H1 (cell line): ENCODE data around the gene MBP. TPM values are rescaled to one million over a fixed set of nuclear protein-coding genes. Genes with fewer than 3 reads are reported as not detected.

ENCODE experiments used
- CTCF ChIA-PET: fragments of 300-600 bp; sonication (Branson Sonifier 250); formaldehyde crosslinking; loops from one replicate; lab custom pipeline; 2021; ENCODE audit not compliant: partially characterized antibody; lab: Charles Lee
- POLR2A ChIA-PET: fragments of 300-600 bp; sonication (Branson Sonifier 250); formaldehyde crosslinking; loops from one replicate; lab custom pipeline; 2021; ENCODE audit warnings: inconsistent platforms; ENCODE audit not compliant: partially characterized antibody; lab: Charles Lee
- DNase-seq, 2 experiments: peaks; one replicate each; pipeline versions ENCODE4 v3.0.0 to v3.0.0-alpha.2; 2010 to 2022; ENCODE audit warnings: low spot score in 2 of 2, low read depth in 1 of 2, mixed read lengths in 1 of 2
- FAIRE-seq: peaks from 2 replicates; lab custom pipeline; 2011; peaks lifted over from hg19 to GRCh38; lab: Jason Lieb, UNC
- H2AFZ ChIP-seq: 2 replicates; pipeline ENCODE4 v1.8.1; 2012; ENCODE audit warnings: low read length, inconsistent platforms
- H2AK5ac ChIP-seq: 2 replicates; pipeline ENCODE4 v1.6.1; 2013; ENCODE audit warnings: low read depth, low read length
- H2BK120ac ChIP-seq: replicated peaks from 2 replicates; pipeline ENCODE3; 2013; ENCODE audit warnings: low read depth, low read length, inconsistent platforms
- H2BK12ac ChIP-seq: 2 replicates; pipeline ENCODE4 v1.6.1; 2013; ENCODE audit warnings: low read depth, low read length
- H2BK15ac ChIP-seq: 2 replicates; pipeline ENCODE4 v1.6.1; 2013; ENCODE audit warnings: low read length
- H2BK20ac ChIP-seq: 2 replicates; pipeline ENCODE4 v1.6.1; 2013; ENCODE audit warnings: low read length
- H2BK5ac ChIP-seq: 2 replicates; pipeline ENCODE4 v1.6.1; 2013; ENCODE audit warnings: low read depth, low read length
- H3K14ac ChIP-seq: 2 replicates; pipeline ENCODE4 v1.6.1; 2013; ENCODE audit warnings: inconsistent platforms; ENCODE audit not compliant: insufficient read length
- H3K18ac ChIP-seq: 2 replicates; pipeline ENCODE4 v1.6.1; 2013; ENCODE audit warnings: low read length; ENCODE audit errors: extremely low read depth
- H3K23ac ChIP-seq: 2 replicates; pipeline ENCODE4 v1.6.1; 2013; ENCODE audit warnings: inconsistent platforms; ENCODE audit not compliant: insufficient read length
- H3K23me2 ChIP-seq: 2 replicates; pipeline ENCODE4 v1.6.1; 2013; ENCODE audit warnings: low read depth, low read length
- H3K27ac ChIP-seq: 2 replicates; pipeline ENCODE4 v1.6.1; 2011; ENCODE audit warnings: low read depth, low read length, inconsistent platforms
- H3K27me3 ChIP-seq, 4 experiments: replicated peaks in 1 of 4; 1 replicate in 1 of 4; 2 replicates in 3 of 4; pipeline versions ENCODE4 v1.6.1 to v1.8.1; 2011 to 2013; ENCODE audit warnings: low read length in 3 of 4, mild to moderate bottlenecking in 3 of 4, inconsistent platforms in 2 of 4, mixed read lengths in 2 of 4, moderate library complexity in 1 of 4; ENCODE audit not compliant: control insufficient read depth in 3 of 4, insufficient read depth in 3 of 4; ENCODE audit errors: extremely low read depth in 1 of 4
- H3K36me3 ChIP-seq, 4 experiments: 2 replicates each; pipeline versions ENCODE4 v1.6.1 to v1.8.1; 2011 to 2013; ENCODE audit warnings: mild to moderate bottlenecking in 4 of 4, low read length in 3 of 4, moderate library complexity in 2 of 4, control low read depth in 1 of 4, inconsistent platforms in 1 of 4; ENCODE audit not compliant: insufficient read depth in 4 of 4, control insufficient read depth in 2 of 4
- H3K4ac ChIP-seq: replicated peaks from 2 replicates; pipeline ENCODE3; 2013; ENCODE audit warnings: low read length, low read depth, mixed read lengths, inconsistent platforms; ENCODE audit not compliant: insufficient read length
- H3K4me1 ChIP-seq, 4 experiments: replicated peaks in 1 of 4; 1 replicate in 1 of 4; 2 replicates in 3 of 4; pipeline versions ENCODE4 v1.6.1 to v1.8.1; 2011 to 2013; ENCODE audit warnings: low read length in 3 of 4, inconsistent platforms in 2 of 4, mixed read lengths in 1 of 4; ENCODE audit not compliant: insufficient read depth in 4 of 4, control insufficient read depth in 3 of 4
- H3K4me2 ChIP-seq, 2 experiments: 2 replicates each; pipeline versions ENCODE4 v1.6.1 to v1.8.1; 2011 to 2013; ENCODE audit warnings: low read depth in 2 of 2, low read length in 2 of 2, control low read depth in 1 of 2, inconsistent platforms in 1 of 2, mild to moderate bottlenecking in 1 of 2; ENCODE audit not compliant: insufficient read depth in 1 of 2
- H3K4me3 ChIP-seq, 4 experiments: fragments of 200-600, 300-600 bp in 1 of 4; sonication (generic), shearing (Covaris generic), sonication (Bioruptor Twin) in 1 of 4; 2 replicates each; pipeline versions ENCODE4 v1.5.1 to v1.8.1; 2011 to 2016; ENCODE audit warnings: low read length in 4 of 4, low read depth in 3 of 4, control low read depth in 2 of 4, inconsistent platforms in 2 of 4, mild to moderate bottlenecking in 2 of 4, mixed read lengths in 1 of 4, moderate library complexity in 1 of 4; ENCODE audit not compliant: insufficient read depth in 2 of 4; ENCODE audit errors: extremely low read depth in 1 of 4
- H3K56ac ChIP-seq: replicated peaks from 2 replicates; pipeline ENCODE3; 2013; ENCODE audit warnings: low read depth, mild to moderate bottlenecking, mixed read lengths, low read length, inconsistent platforms; ENCODE audit not compliant: insufficient read length
- H3K79me1 ChIP-seq: 2 replicates; pipeline ENCODE4 v1.6.1; 2013; ENCODE audit warnings: low read depth, low read length, control low read depth
- H3K79me2 ChIP-seq, 2 experiments: 2 replicates each; pipeline versions ENCODE4 v1.6.1 to v1.8.1; 2012 to 2013; ENCODE audit warnings: low read length in 2 of 2, mild to moderate bottlenecking in 2 of 2, inconsistent platforms in 1 of 2; ENCODE audit not compliant: insufficient read depth in 2 of 2, control insufficient read depth in 1 of 2
- H3K9ac ChIP-seq, 4 experiments: replicated peaks in 1 of 4; 1 replicate in 1 of 4; 2 replicates in 3 of 4; pipeline versions ENCODE4 v1.6.1 to v1.8.1; 2011 to 2013; ENCODE audit warnings: low read depth in 3 of 4, low read length in 3 of 4, control low read depth in 2 of 4, mild to moderate bottlenecking in 2 of 4, moderate library complexity in 2 of 4, inconsistent platforms in 1 of 4; ENCODE audit errors: extremely low read depth in 1 of 4
- H3K9me3 ChIP-seq, 2 experiments: 2 replicates each; pipeline versions ENCODE4 v1.6.1 to v1.8.1; 2012 to 2013; ENCODE audit warnings: mild to moderate bottlenecking in 2 of 2, moderate library complexity in 2 of 2, control low read depth in 1 of 2, inconsistent platforms in 1 of 2, low read depth in 1 of 2, low read length in 1 of 2, mixed read lengths in 1 of 2; ENCODE audit not compliant: insufficient read depth in 2 of 2
- H4K20me1 ChIP-seq, 2 experiments: replicated peaks in 1 of 2; 2 replicates each; pipeline versions ENCODE3 to v1.8.1; 2011 to 2013; ENCODE audit warnings: inconsistent platforms in 2 of 2, low read length in 2 of 2, mild to moderate bottlenecking in 1 of 2; ENCODE audit not compliant: insufficient read depth in 2 of 2, control insufficient read depth in 1 of 2
- H4K5ac ChIP-seq: 2 replicates; pipeline ENCODE4 v1.6.1; 2013; ENCODE audit warnings: low read length, low read depth, mixed read lengths, inconsistent platforms; ENCODE audit not compliant: insufficient read length
- H4K8ac ChIP-seq: 2 replicates; pipeline ENCODE4 v1.8.0; 2013; ENCODE audit warnings: mild to moderate bottlenecking, moderate library complexity, low read length, inconsistent platforms; ENCODE audit not compliant: insufficient read depth; ENCODE audit errors: extremely low read depth
- H4K91ac ChIP-seq: replicated peaks from 2 replicates; pipeline ENCODE3; 2013; ENCODE audit warnings: low read length, mixed read lengths, inconsistent platforms; ENCODE audit not compliant: insufficient read length
- BACH1 ChIP-seq: IDR thresholded peaks from 2 replicates; pipeline ENCODE4 v1.6.1; 2012; ENCODE audit warnings: low read length, improper control_type of control experiment
- CBX5 ChIP-seq: fragments of 300-800, 300-1000 bp; sonication (generic); IDR thresholded peaks from 2 replicates; pipeline ENCODE4 v1.7.1; 2016; ENCODE audit warnings: antibody characterized with exemption, low read length, low read depth
- CREB1 ChIP-seq: IDR thresholded peaks from 2 replicates; pipeline ENCODE4 v1.6.1; 2012; ENCODE audit warnings: inconsistent platforms
- EP300 ChIP-seq, 2 experiments: IDR thresholded peaks; 1 replicate in 1 of 2; 2 replicates in 1 of 2; pipeline ENCODE4 v1.6.1; 2011 to 2012; ENCODE audit warnings: low read depth in 2 of 2, low read length in 2 of 2, mild to moderate bottlenecking in 2 of 2, borderline replicate concordance in 1 of 2, inconsistent platforms in 1 of 2, moderate library complexity in 1 of 2
- JUN ChIP-seq: IDR thresholded peaks from 2 replicates; pipeline ENCODE4 v1.6.1; 2011; ENCODE audit warnings: low read depth, mild to moderate bottlenecking, improper control_type of control experiment, low read length
- NANOG ChIP-seq: IDR thresholded peaks from 2 replicates; pipeline ENCODE4 v1.6.1; 2011; ENCODE audit warnings: low read length, low read depth, mild to moderate bottlenecking, inconsistent platforms; ENCODE audit not compliant: insufficient read depth, poor library complexity, severe bottlenecking
- PHF8 ChIP-seq: fragments of 200-600 bp; sonication (generic); conservative IDR thresholded peaks from 2 replicates; pipeline ENCODE4 v1.7.1; 2012; ENCODE audit warnings: low read depth, mild to moderate bottlenecking, inconsistent platforms, low read length, moderate library complexity
- RAD21 ChIP-seq, 2 experiments: IDR thresholded peaks in 1 of 2; conservative IDR thresholded peaks in 1 of 2; 2 replicates each; pipeline ENCODE4 v1.6.1; 2011; ENCODE audit warnings: low read depth in 2 of 2, low read length in 2 of 2, improper control_type of control experiment in 1 of 2, inconsistent platforms in 1 of 2, mild to moderate bottlenecking in 1 of 2, moderate library complexity in 1 of 2
- RXRA ChIP-seq: IDR thresholded peaks from 2 replicates; pipeline ENCODE4 v1.6.1; 2011; ENCODE audit warnings: low read depth, mild to moderate bottlenecking, low read length, moderate library complexity; ENCODE audit not compliant: insufficient read depth
- SP4 ChIP-seq: IDR thresholded peaks from 2 replicates; pipeline ENCODE4 v1.6.1; 2012; ENCODE audit warnings: low read length, inconsistent platforms
- TAF1 ChIP-seq: IDR thresholded peaks from 2 replicates; pipeline ENCODE4 v1.6.1; 2011; ENCODE audit warnings: mild to moderate bottlenecking, low read depth, low read length
- TBP ChIP-seq: IDR thresholded peaks from 2 replicates; pipeline ENCODE4 v1.6.1; 2011; ENCODE audit warnings: low read depth, low read length, improper control_type of control experiment
- WGBS, 2 experiments: shearing (Covaris generic) in 1 of 2; methylation state at CpG; one replicate each; pipeline versions ENCODE4 v1.1.6 to v1.1.7; 2013 to 2015; ENCODE audit warnings: low lambda C conversion rate in 2 of 2, mixed read lengths in 2 of 2, inconsistent platforms in 1 of 2, low coverage in 1 of 2, missing lambda C conversion rate in 1 of 2; ENCODE audit not compliant: insufficient replicate concordance in 2 of 2, insufficient coverage in 1 of 2, insufficient read length in 1 of 2; ENCODE audit errors: extremely low coverage in 1 of 2, missing lambda C conversion rate in 1 of 2; 5-methylcytosine and 5-hydroxymethylcytosine counted together
- polyA plus RNA-seq, 7 experiments: library from polyadenylated mRNA; depleted of rRNA in 3 of 7; stranded (reverse) in 5 of 7; unstranded in 2 of 7; fragments of >200 nt in 5 of 7; fragments of 200-250 nt in 2 of 7; gene quantifications; 1 replicate in 5 of 7; 2 replicates in 1 of 7; 4 replicates in 1 of 7; pipeline versions ENCODE4 v1.2.1 to v1.2.3, GENCODE V29; 2011 to 2013; ENCODE audit warnings: missing spikeins in 2 of 7, mixed read lengths in 2 of 7
- total RNA-seq: library from RNA; stranded (reverse); fragmentation: NEBNext Ultra II Directional; extraction: Animal tissue kit (Norgen Biotek cat#: 25700); gene quantifications from 2 replicates; pipeline ENCODE4 v1.2.1, GENCODE V29; 2021

The MBP gene
- total and polyA plus RNA-seq, 2 of the 8 experiments (the other 6 are each of a cell fraction or from before 2014, with no cell fraction given), result 7.7 to 19.2 TPM

DNA sequence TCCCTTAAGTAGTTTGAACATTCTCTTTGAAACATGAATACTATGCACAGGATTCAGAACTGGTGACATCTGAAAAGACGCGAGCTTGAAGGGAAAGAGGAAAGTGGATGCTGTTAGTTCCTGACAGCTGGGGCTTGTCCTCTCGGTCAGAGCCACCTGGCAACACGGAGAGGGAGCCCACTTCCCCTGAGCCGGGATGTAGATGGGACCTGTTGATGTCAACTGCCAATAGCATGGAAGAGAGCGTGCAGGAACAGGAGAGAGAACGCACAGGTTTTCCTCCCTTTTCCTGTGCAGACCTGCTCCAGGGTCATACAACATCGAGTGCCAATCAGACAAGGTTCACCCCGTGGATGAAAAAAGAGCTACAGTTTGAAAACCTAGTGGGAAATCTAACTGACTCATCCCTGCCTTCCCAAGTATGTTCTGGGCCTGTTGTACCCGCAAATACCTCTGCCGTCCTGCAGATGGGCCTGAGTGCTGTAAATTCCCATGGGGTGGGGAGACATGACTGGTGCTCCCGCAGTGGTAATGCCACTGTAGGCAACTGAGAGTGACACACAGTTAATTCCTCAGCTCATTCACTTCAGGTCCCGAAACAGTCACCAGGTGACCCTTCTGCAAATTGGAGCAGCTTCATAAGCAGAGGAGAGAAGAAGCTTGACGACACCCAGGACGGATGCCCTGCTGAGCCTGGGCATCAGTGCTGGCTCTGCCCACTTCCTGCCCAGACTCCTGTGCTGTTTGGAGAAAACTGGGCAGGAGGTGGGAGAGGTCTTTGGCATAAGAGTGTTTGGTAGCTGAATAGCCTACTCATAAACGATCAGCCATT is 13.9 kb upstream of the MBP start:
- Histone ChIP-seq H3K18ac (no peak overlapping the region), H3K27me3 (no peaks in the 10 kb centered on the region), H2BK15ac (no peak overlapping the region), H3K56ac (no peak overlapping the region), H4K20me1 (no peaks in the 10 kb centered on the region), H3K9ac (no peak overlapping the region), H3K79me2 (no peaks in the 10 kb centered on the region), H3K23me2 (no peaks in the 10 kb centered on the region), H4K8ac (no peak overlapping the region), H3K79me1 (no peaks in the 10 kb centered on the region), H3K9me3 (peaks cover 23% of the 10 kb centered on the region in 2 experiments), H2BK20ac (no peak overlapping the region), H3K27ac (no peak overlapping the region), H2BK5ac (no peak overlapping the region), H2AK5ac (no peak overlapping the region), H3K36me3 (no peaks in the 10 kb centered on the region), H3K23ac (no peak overlapping the region), H3K4me2 (no peak overlapping the region), H4K5ac (no peak overlapping the region), H3K4ac (no peak overlapping the region), H2BK12ac (no peak overlapping the region), H4K91ac (no peak overlapping the region), H2AFZ (no peak overlapping the region), H3K4me3 (no peak overlapping the region), H2BK120ac (no peak overlapping the region), H3K14ac (no peak overlapping the region), H3K4me1 (no peaks in the 10 kb centered on the region)
- ChIA-PET CTCF (interaction anchor here (1.0 to 1.3 kb wide), 3 partner anchors 8 to 51 kb away, joined by 3 to 4 read pairs (median 4); no protein-coding TSS in a partner anchor), POLR2A (interaction anchor here (1.3 kb wide), 1 partner anchor 23 kb away, joined by 3 read pairs; no protein-coding TSS in a partner anchor)
- 83% methylated on average over 16 of the region's 16 CpGs; no CpG with 5 or more reads in 1 of the 2 experiments for WGBS, 2 experiments
- FAIRE-seq (no peak), DNase-seq (no peak)
- TF ChIP-seq CREB1, result no peak
- TF ChIP-seq RAD21 (IDR thresholded peaks at IDR 0.05 in 1 of 2, conservative IDR thresholded peaks at IDR 0.05 in 1 of 2; ENCODE audit: low read depth in 2 of 2, low read length in 2 of 2), result no peak
- TF ChIP-seq BACH1, result no peak
- TF ChIP-seq TBP, result no peak
- TF ChIP-seq JUN, result no peak
- no peak for TF ChIP-seq CBX5
- no peak for TF ChIP-seq TAF1
- no peak for TF ChIP-seq NANOG
- TF ChIP-seq RXRA, result no peak
- TF ChIP-seq SP4, result no peak
- TF ChIP-seq PHF8, result no peak
- no peak for TF ChIP-seq EP300 (IDR thresholded peaks at IDR 0.05; ENCODE audit: borderline replicate concordance in 1 of 2, low read depth in 2 of 2, low read length in 2 of 2)
